HG02938 (cell line): ENCODE measurements around the gene POLR1H.
"Not testable (repeated sequence)": the region's sequence is repeated elsewhere in the genome, so short reads cannot be mapped to it uniquely, and the experiment has no call there.

Source experiments
- ATAC-seq: cut with Tn5 transposase; IDR thresholded peaks from one replicate; pipeline ENCODE4 v1.9.1; 2021; ENCODE audit warnings: mild to moderate bottlenecking, moderate library complexity; ENCODE audit not compliant: unreplicated experiment

The POLR1H gene, protein sequence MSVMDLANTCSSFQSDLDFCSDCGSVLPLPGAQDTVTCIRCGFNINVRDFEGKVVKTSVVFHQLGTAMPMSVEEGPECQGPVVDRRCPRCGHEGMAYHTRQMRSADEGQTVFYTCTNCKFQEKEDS

GRCh38 chr6:30061092-30061857 lies at the start of gene POLR1H:
Gene POLR1H, plus strand, starts transcription at chr6:30061265. Its CDS starts 260 bp downstream, at chr6:30061525.
- peak; percentile 82 for ATAC-seq

- ATAC-seq = no peak
Observed at GRCh38 chr6:30013291-30013922, 47.7 kb upstream of the POLR1H start.

- ATAC-seq = no peak
Observed at GRCh38 chr6:30019819-30020218, 41.2 kb upstream of the POLR1H start.

- no peak for ATAC-seq
Observed at GRCh38 chr6:30020626-30021025, 40.4 kb upstream of the POLR1H start.

DNA sequence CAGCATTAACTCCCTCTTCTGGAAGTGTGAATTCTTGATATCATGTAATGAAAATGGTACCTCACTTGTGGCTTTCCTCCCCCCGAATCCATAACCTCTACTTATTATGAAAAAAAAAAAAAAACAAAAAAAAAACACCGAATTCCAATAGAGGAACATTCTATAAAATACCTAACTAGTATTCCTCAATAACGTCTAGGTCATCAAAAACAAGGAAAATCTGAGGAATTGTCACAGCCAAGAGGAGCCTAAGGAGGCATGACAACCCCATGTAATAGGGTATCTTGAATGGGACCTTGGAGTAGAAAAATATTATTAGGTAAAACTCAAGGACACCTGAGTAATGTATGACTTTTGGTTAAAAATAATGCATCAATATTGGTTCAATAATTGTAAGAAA lies 38.9 kb upstream of the POLR1H start:
- ATAC-seq = no peak

- ATAC-seq = not testable (repeated sequence)
Observed at GRCh38 chr6:30022712-30023111, 38.4 kb upstream of the POLR1H start.

GRCh38 chr6:30025186-30025585 lies 35.9 kb upstream of the POLR1H start:
- no peak for ATAC-seq

DNA sequence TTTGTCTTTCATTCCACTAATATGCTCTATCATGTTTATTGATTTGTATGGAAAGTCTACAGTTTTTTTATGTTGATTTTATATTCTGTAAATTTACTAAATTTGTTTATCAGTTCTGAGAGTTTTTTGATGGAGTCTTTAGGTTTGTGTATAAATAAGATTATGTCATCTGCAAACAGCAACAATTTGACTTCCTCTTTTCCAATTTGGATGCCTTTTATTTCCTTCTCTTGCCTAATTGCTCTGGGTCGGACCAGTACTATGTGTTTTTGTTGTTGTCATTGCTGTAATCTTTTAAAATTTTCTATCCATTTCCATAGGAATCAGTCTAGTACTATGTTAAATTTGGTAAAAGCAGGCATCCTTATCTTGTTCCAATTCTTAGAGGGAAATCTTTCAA lies 31.5 kb upstream of the POLR1H start:
- ATAC-seq = no peak

DNA sequence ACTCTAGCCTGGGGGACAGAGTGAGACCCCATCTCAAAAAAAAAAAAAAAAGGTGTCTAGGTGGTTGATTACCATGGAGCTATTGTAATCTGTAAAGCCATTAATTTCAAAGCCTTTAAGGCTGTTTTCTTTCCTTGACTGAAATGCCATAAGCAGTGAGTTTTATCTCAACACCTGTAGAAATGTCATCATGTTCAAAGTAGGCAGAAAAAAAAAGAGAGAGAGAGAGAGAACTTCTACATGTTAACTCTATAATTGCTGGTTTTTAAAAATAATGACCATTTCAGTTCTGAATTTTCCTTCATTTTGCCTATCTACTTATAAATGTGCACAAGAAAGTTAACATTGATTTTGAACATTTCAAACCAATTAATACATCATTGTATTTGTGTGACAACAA lies 29.7 kb upstream of the POLR1H start:
- no peak for ATAC-seq

- not testable (repeated sequence) for ATAC-seq
Observed at GRCh38 chr6:30033440-30033839, 27.6 kb upstream of the POLR1H start.

DNA sequence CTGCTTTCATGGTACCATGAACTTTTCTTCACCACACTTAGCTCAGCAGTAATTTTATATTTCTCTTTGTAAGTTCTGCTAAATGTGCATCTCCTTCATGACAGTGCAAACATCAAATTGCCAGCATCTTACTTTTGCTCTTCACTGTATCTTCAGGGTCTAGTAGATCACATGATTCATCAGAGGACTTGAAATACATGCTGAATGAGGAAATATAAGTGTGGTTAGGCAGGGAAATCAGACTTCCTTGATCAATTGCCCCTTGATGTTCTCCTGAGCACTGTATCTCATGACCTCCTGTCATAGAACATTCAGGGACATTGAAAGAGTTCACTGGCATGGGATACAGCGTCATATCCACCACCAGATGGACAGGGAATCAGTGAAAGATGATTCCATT lies 25.3 kb upstream of the POLR1H start:
- ATAC-seq = no peak

- no peak for ATAC-seq
Observed at GRCh38 chr6:30037182-30037788, 23.8 kb upstream of the POLR1H start.

DNA sequence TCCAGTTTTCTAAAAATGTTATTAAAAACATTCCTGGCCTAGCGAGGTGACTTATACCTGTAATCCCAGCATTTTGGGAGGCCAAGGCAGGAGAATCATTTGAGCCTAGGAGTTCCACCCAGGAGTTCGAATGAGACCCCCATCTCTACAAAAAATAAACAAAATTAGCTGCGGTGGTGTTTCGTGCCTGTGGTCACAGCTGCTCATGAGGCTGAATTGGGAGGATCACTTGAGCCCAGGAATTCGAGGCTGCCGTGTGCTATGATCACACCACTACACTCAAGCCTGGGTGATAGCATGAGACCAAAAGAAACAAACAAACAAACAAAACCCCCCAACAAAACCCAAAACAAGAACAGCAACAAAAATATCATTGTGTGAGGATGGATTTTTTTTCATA lies 19.8 kb upstream of the POLR1H start:
- no peak for ATAC-seq

GRCh38 chr6:30041821-30042220 lies 19.2 kb upstream of the POLR1H start:
- ATAC-seq = no peak

GRCh38 chr6:30042476-30042875 lies 18.6 kb upstream of the POLR1H start:
- peak; percentile 49 for ATAC-seq

- no peak for ATAC-seq
Observed at GRCh38 chr6:30042914-30043313, 18.2 kb upstream of the POLR1H start.

- no peak for ATAC-seq
Observed at GRCh38 chr6:30043744-30044143, 17.3 kb upstream of the POLR1H start.

- ATAC-seq = no peak
Observed at GRCh38 chr6:30044630-30045029, 16.4 kb upstream of the POLR1H start.

- no peak for ATAC-seq
Observed at GRCh38 chr6:30047220-30047619, 13.8 kb upstream of the POLR1H start.

DNA sequence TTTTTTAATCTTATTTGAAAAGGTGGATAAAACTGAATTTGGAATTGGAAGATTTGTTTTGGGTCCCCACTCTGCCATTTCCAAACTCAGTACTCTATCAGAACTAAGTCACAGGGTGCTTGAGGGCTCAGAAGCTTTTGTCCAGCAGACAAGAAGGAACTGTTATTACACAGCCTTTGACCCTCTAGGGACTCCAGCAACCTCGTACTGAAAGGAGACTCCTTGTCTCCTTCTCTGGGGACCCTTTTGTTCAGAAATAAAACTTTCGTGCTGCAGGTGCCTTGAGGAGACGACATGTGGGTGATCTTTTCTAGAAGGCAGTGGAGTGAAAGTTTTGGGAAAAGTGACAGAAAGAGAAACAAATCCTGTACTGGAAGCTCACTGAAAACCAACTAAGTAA lies 7.4 kb upstream of the POLR1H start:
- ATAC-seq = no peak

GRCh38 chr6:30055513-30055912 lies 5.6 kb upstream of the POLR1H start:
- no peak for ATAC-seq

DNA sequence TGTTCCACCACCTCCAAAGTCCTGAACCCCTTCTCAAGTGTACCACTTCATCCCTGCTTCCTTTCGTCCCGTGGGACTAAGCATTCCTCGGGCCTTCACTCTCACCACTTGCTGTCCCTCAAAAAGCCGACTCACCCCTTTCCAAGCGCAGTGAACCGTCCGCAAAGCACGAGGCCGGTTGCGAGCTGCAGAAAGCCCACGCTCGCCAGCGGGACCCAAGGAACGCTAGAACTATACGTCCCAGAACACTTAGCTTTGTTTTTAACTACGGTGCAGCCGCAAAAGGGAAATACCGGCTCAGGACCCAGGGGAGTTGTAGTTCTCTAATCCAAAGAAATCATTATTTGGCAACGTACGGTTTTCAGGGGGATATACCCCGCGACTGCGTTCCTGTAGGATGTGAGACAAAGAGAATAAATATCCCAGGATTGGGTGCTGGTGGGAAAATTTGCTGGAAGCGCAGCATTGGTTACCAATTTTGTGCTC lies 416 bp upstream of the POLR1H start:
- peak; percentile 26 for ATAC-seq
